Cortex of kidney (tissue), 1 donor: Measurements from ENCODE around the gene AXIN2.
"Not testable (repeated sequence)": the region's sequence is repeated elsewhere in the genome, so short reads cannot be mapped to it uniquely, and the experiment has no call there.

Experiments
- DNase-seq: peaks from one replicate; lab custom pipeline; 2025; lab: John Stamatoyannopoulos, UW

Gene AXIN2

GRCh38 chr17:65536573-65537342 lies 24.7 kb downstream of the AXIN2 start:
- no peak for DNase-seq

- DNase-seq: no peak
Measured at GRCh38 chr17:65535777-65536572, 25.5 kb downstream of the AXIN2 start.

- DNase-seq: no peak
Measured at GRCh38 chr17:65533852-65534457, 27.5 kb downstream of the AXIN2 start.

GRCh38 chr17:65533056-65533745 lies 28.2 kb downstream of the AXIN2 start:
- no peak for DNase-seq

GRCh38 chr17:65532101-65532890 lies 29.2 kb downstream of the AXIN2 start:
- no peak for DNase-seq

GRCh38 chr17:65531256-65532100 lies 30.0 kb downstream of the AXIN2 start:
- no peak for DNase-seq

- no peak for DNase-seq
Measured at GRCh38 chr17:65530523-65531255, 30.8 kb downstream of the AXIN2 start.

- no peak for DNase-seq
Measured at GRCh38 chr17:65529761-65530522, 31.5 kb downstream of the AXIN2 start.

- DNase-seq: no peak
Measured at GRCh38 chr17:65529040-65529633, 32.3 kb downstream of the AXIN2 start.

GRCh38 chr17:65527857-65528591 lies 33.4 kb downstream of the AXIN2 start:
- no peak for DNase-seq

- no peak for DNase-seq
Measured at GRCh38 chr17:65527381-65527780, 34.1 kb downstream of the AXIN2 start.

- DNase-seq: not testable (repeated sequence)
Measured at GRCh38 chr17:65526854-65527253, 34.6 kb downstream of the AXIN2 start.

GRCh38 chr17:65523853-65524664 lies 37.4 kb downstream of the AXIN2 start:
- no peak for DNase-seq

- DNase-seq: no peak
Measured at GRCh38 chr17:65523411-65523810, 38.0 kb downstream of the AXIN2 start.

- DNase-seq: no peak
Measured at GRCh38 chr17:65522751-65523404, 38.6 kb downstream of the AXIN2 start.

GRCh38 chr17:65519462-65519861 lies 42.0 kb downstream of the AXIN2 start:
- no peak for DNase-seq
